ENCODE measurements around the gene LETM1. TPM values are rescaled to one million over a fixed set of nuclear protein-coding genes. Genes with fewer than 3 reads are reported as not detected.

The LETM1 gene
- total RNA-seq, 4 donors from 2014 or later, result 40.6 to 85.6 (median 72.8) TPM

GRCh38 chr4:1821679-1822567 is 34.0 kb downstream of the LETM1 start:
- 88% methylated on average over 3 of the region's 18 CpGs; no CpG with 5 or more reads in 1 of the 2 donors for WGBS, 2 donors
- no peak overlapping the region for H3K4me3 ChIP-seq
- DNase-seq, result no peak
- intact Hi-C loops (cut with DNase I), result no loop called here
- H3K36me3 ChIP-seq, result peaks cover 32 to 100% (median 68%) of the 10 kb centered on the region in 3 donors
- no peaks in the 10 kb centered on the region for H3K4me1 ChIP-seq
- no peaks in the 10 kb centered on the region for H3K9me3 ChIP-seq
- TF ChIP-seq POLR2A (IDR thresholded peaks at IDR 0.05) (no peak), CTCF (IDR thresholded peaks at IDR 0.05) (no peak)
- no peak overlapping the region for H3K27ac ChIP-seq
- H3K27me3 ChIP-seq, result no peaks in the 10 kb centered on the region

- Histone ChIP-seq H3K27ac (no peak overlapping the region), H3K27me3 (no peaks in the 10 kb centered on the region), H3K9me3 (no peaks in the 10 kb centered on the region), H3K4me3 (no peak overlapping the region), H3K36me3 (peaks cover 38 to 100% (median 76%) of the 10 kb centered on the region in 3 donors), H3K4me1 (no peaks in the 10 kb centered on the region)
- intact Hi-C loops (cut with DNase I), result no loop called here
- no peak for TF ChIP-seq CTCF (IDR thresholded peaks at IDR 0.05)
- no peak for TF ChIP-seq POLR2A (IDR thresholded peaks at IDR 0.05)
- 86 to 92% methylated on average over 7 of the region's 7 CpGs for WGBS, 2 donors
- DNase-seq, result no peak
Measured at GRCh38 chr4:1819816-1820215, 36.1 kb downstream of the LETM1 start.

GRCh38 chr4:1819284-1819683 is 36.7 kb downstream of the LETM1 start:
- TF ChIP-seq POLR2A (IDR thresholded peaks at IDR 0.05) (no peak), CTCF (IDR thresholded peaks at IDR 0.05) (no peak)
- H3K36me3 ChIP-seq, result peaks cover 43 to 100% (median 76%) of the 10 kb centered on the region in 3 donors
- DNase-seq, result no peak
- H3K9me3 ChIP-seq, result no peaks in the 10 kb centered on the region
- H3K4me1 ChIP-seq, result no peaks in the 10 kb centered on the region
- H3K27ac ChIP-seq, result no peak overlapping the region
- H3K4me3 ChIP-seq, result no peak overlapping the region
- no peaks in the 10 kb centered on the region for H3K27me3 ChIP-seq
- intact Hi-C loops (cut with DNase I), result no loop called here
- 63 to 87% methylated on average over 8 to 10 of the region's 10 CpGs for WGBS, 2 donors

- Histone ChIP-seq H3K27me3 (no peaks in the 10 kb centered on the region), H3K27ac (no peak overlapping the region), H3K9me3 (no peaks in the 10 kb centered on the region), H3K4me1 (no peaks in the 10 kb centered on the region), H3K36me3 (peaks cover 21 to 91% (median 60%) of the 10 kb centered on the region in 3 donors), H3K4me3 (no peak overlapping the region)
- TF ChIP-seq CTCF (IDR thresholded peaks at IDR 0.05), result no peak
- TF ChIP-seq POLR2A (IDR thresholded peaks at IDR 0.05), result no peak
- WGBS, 2 donors, result 91 to 93% methylated on average over 16 to 21 of the region's 25 CpGs
- intact Hi-C loops (cut with DNase I), result no loop called here
- DNase-seq, result no peak
Measured at GRCh38 chr4:1815997-1816860, 39.7 kb downstream of the LETM1 start.
